ENCODE data around the gene SORCS2.
A peak's percentile ranks its signal among the peaks of the same experiment; 100 is the strongest.

Gene SORCS2

GRCh38 chr4:7760706-7761105 lies 568.4 kb downstream of the SORCS2 start:
- TF ChIP-seq, protein P1, sequence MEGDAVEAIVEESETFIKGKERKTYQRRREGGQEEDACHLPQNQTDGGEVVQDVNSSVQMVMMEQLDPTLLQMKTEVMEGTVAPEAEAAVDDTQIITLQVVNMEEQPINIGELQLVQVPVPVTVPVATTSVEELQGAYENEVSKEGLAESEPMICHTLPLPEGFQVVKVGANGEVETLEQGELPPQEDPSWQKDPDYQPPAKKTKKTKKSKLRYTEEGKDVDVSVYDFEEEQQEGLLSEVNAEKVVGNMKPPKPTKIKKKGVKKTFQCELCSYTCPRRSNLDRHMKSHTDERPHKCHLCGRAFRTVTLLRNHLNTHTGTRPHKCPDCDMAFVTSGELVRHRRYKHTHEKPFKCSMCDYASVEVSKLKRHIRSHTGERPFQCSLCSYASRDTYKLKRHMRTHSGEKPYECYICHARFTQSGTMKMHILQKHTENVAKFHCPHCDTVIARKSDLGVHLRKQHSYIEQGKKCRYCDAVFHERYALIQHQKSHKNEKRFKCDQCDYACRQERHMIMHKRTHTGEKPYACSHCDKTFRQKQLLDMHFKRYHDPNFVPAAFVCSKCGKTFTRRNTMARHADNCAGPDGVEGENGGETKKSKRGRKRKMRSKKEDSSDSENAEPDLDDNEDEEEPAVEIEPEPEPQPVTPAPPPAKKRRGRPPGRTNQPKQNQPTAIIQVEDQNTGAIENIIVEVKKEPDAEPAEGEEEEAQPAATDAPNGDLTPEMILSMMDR (IDR thresholded peaks at IDR 0.05; ENCODE audit: low read depth, low read length) = no peak
- H3K4me3 ChIP-seq (replicated peaks in 1 of 2; ENCODE audit: low read depth in 2 of 2, low read length in 2 of 2) = no peak overlapping the region
- no peak for DNase-seq (ENCODE audit: low read depth in 2 of 2)

GRCh38 chr4:7761312-7761711 lies 569.0 kb downstream of the SORCS2 start:
- TF ChIP-seq, protein P1 (IDR thresholded peaks at IDR 0.05; ENCODE audit: low read depth, low read length) = no peak
- no peak for DNase-seq (ENCODE audit: low read depth in 2 of 2)
- no peak overlapping the region for H3K4me3 ChIP-seq (replicated peaks in 1 of 2; ENCODE audit: low read depth in 2 of 2, low read length in 2 of 2)

GRCh38 chr4:7761720-7762119 lies 569.4 kb downstream of the SORCS2 start:
- DNase-seq (ENCODE audit: low read depth in 2 of 2) = peak; percentile 64 to 65
- no peak overlapping the region for H3K4me3 ChIP-seq (replicated peaks in 1 of 2; ENCODE audit: low read depth in 2 of 2, low read length in 2 of 2)
- TF ChIP-seq, protein P1 (IDR thresholded peaks at IDR 0.05; ENCODE audit: low read depth, low read length) = peak; percentile 75

GRCh38 chr4:7762376-7763030 lies 570.2 kb downstream of the SORCS2 start:
- no peak overlapping the region for H3K4me3 ChIP-seq (replicated peaks in 1 of 2; ENCODE audit: low read depth in 2 of 2, low read length in 2 of 2)
- DNase-seq (ENCODE audit: low read depth in 2 of 2) = no peak
- TF ChIP-seq, protein P1 (IDR thresholded peaks at IDR 0.05; ENCODE audit: low read depth, low read length) = no peak

DNA sequence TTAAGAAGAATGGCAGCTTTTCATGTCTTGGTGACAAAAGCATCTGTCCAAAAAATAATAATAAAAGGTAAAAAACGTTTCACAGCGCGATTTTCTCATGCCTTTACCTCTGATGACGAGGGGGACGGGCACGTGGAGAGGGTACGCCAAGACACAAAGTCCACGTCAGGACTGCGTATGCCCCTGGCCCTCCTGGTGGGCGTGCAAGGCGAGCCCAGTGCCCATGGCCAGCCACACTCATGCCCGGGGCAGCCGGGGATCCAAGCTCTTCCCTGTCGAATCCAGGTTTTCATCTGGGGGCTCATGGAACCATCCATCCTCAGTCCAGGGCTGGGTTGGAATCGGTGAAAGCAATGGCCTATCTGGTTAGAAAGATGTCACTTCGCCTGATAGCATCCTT lies 570.8 kb downstream of the SORCS2 start:
- DNase-seq (ENCODE audit: low read depth in 2 of 2) = no peak
- TF ChIP-seq, protein P1 (IDR thresholded peaks at IDR 0.05; ENCODE audit: low read depth, low read length) = no peak
- H3K4me3 ChIP-seq (replicated peaks in 1 of 2; ENCODE audit: low read depth in 2 of 2, low read length in 2 of 2) = no peak overlapping the region

DNA sequence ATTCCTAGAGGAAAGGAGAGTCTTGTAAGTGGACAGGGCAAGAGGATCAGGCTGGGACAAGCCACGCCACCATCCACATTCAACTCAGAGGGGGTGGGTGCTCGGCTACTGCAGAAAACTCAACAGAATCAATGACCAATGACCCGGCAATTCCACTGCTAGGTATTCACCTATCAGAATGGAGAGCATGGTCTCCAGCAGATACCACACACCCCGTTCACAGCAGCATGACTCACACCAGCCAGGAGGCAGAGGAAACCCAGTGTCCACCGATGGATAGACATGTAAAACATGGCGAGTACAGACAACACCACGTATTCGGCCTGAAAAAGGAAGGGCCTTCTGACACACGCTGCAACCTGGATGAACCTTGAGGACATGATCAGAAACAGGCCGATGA lies 571.5 kb downstream of the SORCS2 start:
- TF ChIP-seq, protein P1 (IDR thresholded peaks at IDR 0.05; ENCODE audit: low read depth, low read length) = no peak
- no peak overlapping the region for H3K4me3 ChIP-seq (replicated peaks in 1 of 2; ENCODE audit: low read depth in 2 of 2, low read length in 2 of 2)
- DNase-seq (ENCODE audit: low read depth in 2 of 2) = peak in 1 of 2 donors; percentile 57

- TF ChIP-seq, protein P1 (IDR thresholded peaks at IDR 0.05; ENCODE audit: low read depth, low read length) = no peak
- DNase-seq (ENCODE audit: low read depth in 2 of 2) = no peak
- no peak overlapping the region for H3K4me3 ChIP-seq (replicated peaks in 1 of 2; ENCODE audit: low read depth in 2 of 2, low read length in 2 of 2)
Measured at GRCh38 chr4:7764466-7764865, 572.1 kb downstream of the SORCS2 start.
